Cardiac muscle cell (in vitro differentiated cells and primary cell): Measurements from ENCODE around the gene UBR4. TPM values are rescaled to one million over a fixed set of nuclear protein-coding genes. Genes with fewer than 3 reads are reported as not detected.

Experiments used
- DNase-seq, 2 donors: peaks; one replicate each; pipeline versions ENCODE4 v3.0.0 to v3.0.0-alpha.2; 2010 to 2017; ENCODE audit warnings: low read depth in 1 of 2, low spot score in 1 of 2
- H3K27ac ChIP-seq: fragments of 200-600 bp; sonication (generic); 2 replicates; pipeline ENCODE4 v1.5.1; 2016
- H3K27me3 ChIP-seq: fragments of 200-600 bp; sonication (generic); 2 replicates; pipeline ENCODE4 v1.6.0; 2016; ENCODE audit warnings: control low read depth
- H3K36me3 ChIP-seq: fragments of 200-600 bp; sonication (generic); 2 replicates; pipeline ENCODE4 v1.5.1; 2016; ENCODE audit warnings: control low read depth
- H3K4me1 ChIP-seq: fragments of 200-600 bp; sonication (generic); 2 replicates; pipeline ENCODE4 v1.8.1; 2017; ENCODE audit warnings: low read depth, mild to moderate bottlenecking, mixed run types
- H3K4me3 ChIP-seq: fragments of 200-600 bp; sonication (generic); 2 replicates; pipeline ENCODE4 v1.5.1; 2016; ENCODE audit warnings: mild to moderate bottlenecking
- H3K9me3 ChIP-seq: fragments of 200-600 bp; sonication (generic); 2 replicates; pipeline ENCODE4 v1.5.1; 2017; ENCODE audit warnings: low read depth, mild to moderate bottlenecking, control low read depth
- polyA plus RNA-seq: library from polyadenylated mRNA; unstranded; fragments of >200 nt; fragmentation: Nextera tagmentation; extraction: Ambion mirVana; gene quantifications from 2 replicates; pipeline ENCODE4 v1.2.1, GENCODE V29; 2016
- total RNA-seq: library from RNA; depleted of rRNA; stranded (reverse); fragments of >200 nt; gene quantifications from 2 replicates; pipeline ENCODE4 v1.2.3, GENCODE V29; 2016
- TF ChIP-seq, protein P1 (sequence below): IDR thresholded peaks from 2 replicates; pipeline ENCODE4 v1.5.1; 2012; ENCODE audit warnings: low read depth, mild to moderate bottlenecking, low read length

The UBR4 gene
- total and polyA plus RNA-seq, 2 experiments from 2014 or later: 76.4 to 206 TPM

DNA sequence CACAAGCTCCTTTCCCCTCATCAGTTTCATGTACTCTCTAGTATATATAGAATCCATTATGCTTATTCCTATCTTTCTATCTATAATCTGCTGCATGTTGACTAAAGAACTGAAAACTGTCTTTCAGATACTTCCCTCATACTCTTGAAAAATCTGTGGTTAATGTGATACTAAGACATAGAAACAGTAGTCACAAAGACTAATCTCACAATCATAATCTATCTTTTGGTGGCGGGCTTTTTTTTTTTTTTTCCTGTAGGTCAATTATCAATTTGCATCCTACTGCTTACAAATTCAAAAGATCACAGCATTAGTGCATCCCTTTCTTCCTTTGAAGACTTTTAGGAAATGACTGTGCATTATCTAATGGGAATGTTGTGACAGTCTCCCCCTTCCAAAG, 4.7 kb downstream of the UBR4 start:
- TF ChIP-seq, protein P1, sequence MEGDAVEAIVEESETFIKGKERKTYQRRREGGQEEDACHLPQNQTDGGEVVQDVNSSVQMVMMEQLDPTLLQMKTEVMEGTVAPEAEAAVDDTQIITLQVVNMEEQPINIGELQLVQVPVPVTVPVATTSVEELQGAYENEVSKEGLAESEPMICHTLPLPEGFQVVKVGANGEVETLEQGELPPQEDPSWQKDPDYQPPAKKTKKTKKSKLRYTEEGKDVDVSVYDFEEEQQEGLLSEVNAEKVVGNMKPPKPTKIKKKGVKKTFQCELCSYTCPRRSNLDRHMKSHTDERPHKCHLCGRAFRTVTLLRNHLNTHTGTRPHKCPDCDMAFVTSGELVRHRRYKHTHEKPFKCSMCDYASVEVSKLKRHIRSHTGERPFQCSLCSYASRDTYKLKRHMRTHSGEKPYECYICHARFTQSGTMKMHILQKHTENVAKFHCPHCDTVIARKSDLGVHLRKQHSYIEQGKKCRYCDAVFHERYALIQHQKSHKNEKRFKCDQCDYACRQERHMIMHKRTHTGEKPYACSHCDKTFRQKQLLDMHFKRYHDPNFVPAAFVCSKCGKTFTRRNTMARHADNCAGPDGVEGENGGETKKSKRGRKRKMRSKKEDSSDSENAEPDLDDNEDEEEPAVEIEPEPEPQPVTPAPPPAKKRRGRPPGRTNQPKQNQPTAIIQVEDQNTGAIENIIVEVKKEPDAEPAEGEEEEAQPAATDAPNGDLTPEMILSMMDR: no peak
- H3K4me3 ChIP-seq: no peak overlapping the region
- DNase-seq: no peak

DNA sequence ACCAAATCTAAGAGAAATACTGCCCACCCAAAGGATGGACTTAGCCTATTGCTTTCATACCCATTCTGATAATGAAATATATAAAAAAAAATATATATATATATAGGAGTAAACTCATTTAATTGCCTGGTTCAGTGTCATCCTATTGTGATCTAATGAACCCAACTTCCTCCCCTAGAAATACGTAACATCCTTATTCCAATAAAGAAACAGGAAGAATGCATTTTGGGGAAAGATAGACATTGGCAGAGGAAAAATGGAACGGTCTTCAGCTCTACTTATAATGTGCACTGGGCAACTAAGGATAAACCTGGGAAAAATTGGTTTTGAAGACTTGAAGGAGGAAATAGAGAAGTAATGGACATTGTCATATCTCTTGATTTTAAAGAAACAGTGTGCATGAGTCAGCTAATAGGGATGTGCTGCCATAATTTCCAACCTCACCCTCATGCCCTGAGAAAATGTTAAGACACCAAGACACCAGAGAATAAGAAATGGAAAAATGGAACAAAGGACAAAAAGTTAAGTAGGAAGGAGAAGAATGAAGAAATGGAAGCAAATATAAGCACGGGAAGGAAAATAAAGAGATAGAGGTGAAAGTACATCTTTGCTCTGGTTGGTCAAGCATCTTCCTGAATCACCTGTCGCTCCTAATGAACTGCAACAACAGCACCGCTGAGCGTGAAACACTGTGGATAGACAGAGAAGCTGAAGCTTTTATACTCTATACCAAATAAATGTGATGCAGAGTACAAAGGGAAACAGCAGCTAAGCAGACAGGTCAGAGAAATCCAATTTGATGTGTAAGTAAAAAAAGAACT, 5.4 kb downstream of the UBR4 start:
- Histone ChIP-seq H3K9me3 (no peaks in the 10 kb centered on the region), H3K4me3 (no peak overlapping the region), H3K36me3 (peaks cover 12% of the 10 kb centered on the region), H3K27me3 (no peaks in the 10 kb centered on the region), H3K4me1 (peaks cover 48% of the 10 kb centered on the region), H3K27ac (no peak overlapping the region)
- TF ChIP-seq, protein P1: no peak
- DNase-seq: peak in 1 of 2 donors; percentile 21

More for the DNA sequence above, 4.7 kb downstream of the UBR4 start:
- H3K9me3 ChIP-seq: no peaks in the 10 kb centered on the region
- peaks cover 42% of the 10 kb centered on the region for H3K4me1 ChIP-seq
- H3K27me3 ChIP-seq: no peaks in the 10 kb centered on the region
- peak overlapping the region; percentile 52 for H3K27ac ChIP-seq
- peaks cover 5% of the 10 kb centered on the region for H3K36me3 ChIP-seq

DNA sequence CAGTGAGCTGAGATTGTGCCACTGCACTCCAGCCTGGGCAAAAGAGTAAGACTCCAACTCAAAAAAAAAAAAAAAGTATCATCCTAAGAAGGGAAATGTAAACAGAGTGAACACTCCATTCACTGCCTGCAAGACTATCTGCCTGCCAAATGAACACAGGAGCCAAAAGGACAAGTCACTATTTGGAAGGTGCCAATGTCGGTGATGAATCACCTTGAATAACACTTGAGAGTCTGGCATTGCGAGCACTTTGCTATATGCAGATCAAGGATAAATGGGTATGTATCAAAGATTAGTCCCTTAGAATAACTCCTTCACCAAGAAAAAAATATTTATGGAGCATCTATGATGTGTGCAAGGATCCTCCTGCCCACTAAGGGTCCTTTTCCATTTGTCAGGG, 6.6 kb downstream of the UBR4 start:
- H3K27ac ChIP-seq: peak overlapping the region; percentile 5
- peak in 1 of 2 donors; percentile 34 for DNase-seq
- H3K9me3 ChIP-seq: no peaks in the 10 kb centered on the region
- peaks cover 52% of the 10 kb centered on the region for H3K4me1 ChIP-seq
- TF ChIP-seq, protein P1: no peak
- H3K27me3 ChIP-seq: no peaks in the 10 kb centered on the region
- H3K4me3 ChIP-seq: no peak overlapping the region
- peaks cover 18% of the 10 kb centered on the region for H3K36me3 ChIP-seq

DNA sequence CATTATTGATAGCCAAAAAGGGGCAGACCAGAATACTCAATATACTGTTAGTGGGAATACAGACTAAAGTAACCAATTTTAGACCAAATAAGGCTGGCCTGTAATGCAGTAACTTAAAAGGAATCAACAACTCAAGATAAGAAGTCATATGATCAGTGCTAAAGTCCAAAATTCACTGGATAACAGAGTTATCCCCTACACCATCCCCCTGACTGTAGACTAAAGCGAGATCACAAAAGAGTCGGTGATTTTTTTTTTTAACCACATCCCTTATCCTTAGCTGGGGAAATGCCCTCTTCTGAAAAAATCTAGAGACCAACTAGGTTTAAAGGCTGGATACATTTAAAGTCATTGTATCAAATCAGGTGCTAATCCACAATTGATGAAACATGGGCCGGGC, 7.7 kb downstream of the UBR4 start:
- Histone ChIP-seq H3K36me3 (peaks cover 28% of the 10 kb centered on the region), H3K4me1 (peaks cover 60% of the 10 kb centered on the region), H3K9me3 (no peaks in the 10 kb centered on the region), H3K4me3 (no peak overlapping the region), H3K27ac (peak overlapping the region; percentile 93), H3K27me3 (no peaks in the 10 kb centered on the region)
- DNase-seq: no peak
- TF ChIP-seq, protein P1: no peak

DNA sequence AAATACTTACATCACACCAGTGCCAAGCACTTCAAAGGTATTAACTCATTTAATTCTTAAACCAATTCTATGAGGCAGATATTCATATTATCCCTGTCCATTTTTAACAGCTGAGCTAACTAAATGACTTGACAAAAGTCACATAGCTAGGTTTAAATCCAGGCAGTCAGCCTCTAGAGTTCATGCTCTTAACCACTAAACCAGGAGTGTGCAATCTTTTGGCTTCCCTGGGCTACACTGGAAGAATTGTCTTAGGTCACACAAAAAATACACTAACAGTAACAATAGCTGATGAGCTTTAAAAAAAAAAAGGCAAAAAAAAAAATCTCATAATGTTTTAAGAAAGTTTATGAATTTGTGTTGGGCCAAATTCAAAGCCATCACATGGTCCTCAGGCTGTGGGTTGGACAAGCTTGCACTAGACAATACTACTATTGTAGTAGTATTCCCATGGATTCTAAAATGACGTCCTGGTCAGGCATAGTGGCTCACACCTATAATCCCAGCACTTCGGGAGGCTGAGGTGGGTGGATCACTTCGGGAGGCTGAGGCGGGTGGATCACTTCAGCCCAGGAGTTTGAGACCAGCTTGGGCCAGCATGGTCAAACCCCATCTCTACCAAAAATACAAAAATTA, 10.0 kb downstream of the UBR4 start:
- TF ChIP-seq, protein P1: no peak
- H3K9me3 ChIP-seq: no peaks in the 10 kb centered on the region
- H3K27me3 ChIP-seq: no peaks in the 10 kb centered on the region
- DNase-seq: no peak
- H3K4me1 ChIP-seq: peaks cover 44% of the 10 kb centered on the region
- peak overlapping the region; percentile 93 for H3K27ac ChIP-seq
- H3K4me3 ChIP-seq: no peak overlapping the region
- H3K36me3 ChIP-seq: peaks cover 50% of the 10 kb centered on the region
